ENCODE measurements around the gene CEP95.
A peak's percentile ranks its signal among the peaks of the same experiment; 100 is the strongest.

The CEP95 gene

GRCh38 chr17:64520359-64520758 is 13.6 kb downstream of the CEP95 start:
- no peak for DNase-seq (ENCODE audit: low read depth)

DNA sequence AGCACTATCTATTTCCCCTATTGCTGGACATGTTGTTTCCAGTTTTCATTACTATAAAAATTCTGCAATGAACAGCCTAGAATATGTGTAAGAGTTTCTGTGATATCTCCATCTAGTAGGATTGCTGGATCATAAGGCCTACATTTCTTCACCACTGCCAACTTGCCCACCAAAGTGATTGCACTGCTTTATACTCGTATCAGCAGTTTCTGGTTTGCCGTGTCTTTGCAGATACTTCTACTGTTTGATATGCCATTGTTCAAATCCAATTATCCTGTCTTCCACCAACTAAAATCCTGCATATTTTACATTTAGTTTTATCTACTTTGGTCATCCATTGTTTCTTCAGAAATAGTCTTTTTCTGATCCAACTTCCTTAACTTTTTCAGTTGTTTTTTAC is 21.1 kb downstream of the CEP95 start:
- DNase-seq (ENCODE audit: low read depth), result no peak

- no peak for DNase-seq (ENCODE audit: low read depth)
These were observed 22.4 kb downstream of the CEP95 start for GRCh38 chr17:64529221-64529620.

DNA sequence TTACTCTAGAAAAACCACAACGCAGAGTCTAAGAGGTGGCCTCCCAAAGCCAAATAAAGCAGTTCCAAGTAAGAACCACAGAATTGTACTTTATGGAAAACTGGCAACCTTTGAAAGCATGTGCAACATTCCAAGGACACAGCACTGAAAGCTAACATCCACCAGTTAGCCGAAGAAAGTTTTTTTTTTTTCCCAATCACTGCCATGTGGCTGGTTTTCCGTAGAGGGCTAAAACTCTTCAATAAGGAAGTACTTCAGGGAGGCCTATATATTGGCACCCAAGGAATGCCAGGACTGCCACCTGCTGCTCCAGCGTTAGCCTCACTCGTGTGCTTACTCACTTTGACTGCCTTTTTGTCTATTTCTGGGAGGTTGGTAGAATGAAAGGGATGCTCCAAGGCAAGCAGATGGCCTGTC is 25.2 kb downstream of the CEP95 start:
- peak; percentile 72 for DNase-seq (ENCODE audit: low read depth)

DNA sequence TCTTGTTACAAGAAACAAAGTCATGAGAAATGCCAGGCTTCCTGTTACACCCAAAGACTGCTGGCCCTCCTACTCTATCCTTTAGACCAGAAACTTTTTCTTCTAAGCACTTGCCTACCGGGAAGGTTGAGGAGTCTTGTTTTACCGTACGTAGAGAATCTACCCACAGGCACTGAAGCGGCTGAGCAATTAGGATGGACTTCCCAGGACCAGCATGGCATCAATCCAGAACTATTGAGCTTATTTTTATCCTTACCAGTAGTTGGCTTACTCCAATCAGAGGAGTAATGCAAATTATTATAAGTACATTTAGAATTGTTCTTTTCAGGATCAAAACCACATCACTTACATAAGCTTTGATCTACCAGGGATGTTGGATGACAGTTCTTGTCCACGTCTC is 25.6 kb downstream of the CEP95 start:
- DNase-seq (ENCODE audit: low read depth), result no peak

- DNase-seq (ENCODE audit: low read depth), result no peak
These were observed 27.0 kb downstream of the CEP95 start for GRCh38 chr17:64533784-64534183.

DNA sequence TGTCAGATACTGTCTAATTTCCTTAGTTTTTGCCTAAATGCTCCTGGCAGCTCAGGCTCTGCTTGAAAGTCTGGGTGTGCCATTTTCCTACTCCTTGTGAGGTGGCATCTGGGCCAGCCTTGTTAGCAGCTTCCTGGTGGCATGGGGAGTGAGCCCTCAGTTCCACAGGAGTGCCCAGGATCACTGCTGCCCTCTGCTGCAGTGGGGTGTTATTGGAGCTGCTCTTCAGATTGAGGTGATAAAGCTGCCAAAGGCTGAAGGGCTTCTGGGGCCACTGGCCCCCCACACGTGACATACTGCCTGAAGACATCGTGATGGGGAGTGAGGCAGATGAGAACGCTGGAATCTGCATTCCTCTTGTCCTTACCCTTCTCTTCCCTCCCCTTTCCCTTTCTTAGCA is 27.4 kb downstream of the CEP95 start:
- DNase-seq (ENCODE audit: low read depth), result peak; percentile 31

DNA sequence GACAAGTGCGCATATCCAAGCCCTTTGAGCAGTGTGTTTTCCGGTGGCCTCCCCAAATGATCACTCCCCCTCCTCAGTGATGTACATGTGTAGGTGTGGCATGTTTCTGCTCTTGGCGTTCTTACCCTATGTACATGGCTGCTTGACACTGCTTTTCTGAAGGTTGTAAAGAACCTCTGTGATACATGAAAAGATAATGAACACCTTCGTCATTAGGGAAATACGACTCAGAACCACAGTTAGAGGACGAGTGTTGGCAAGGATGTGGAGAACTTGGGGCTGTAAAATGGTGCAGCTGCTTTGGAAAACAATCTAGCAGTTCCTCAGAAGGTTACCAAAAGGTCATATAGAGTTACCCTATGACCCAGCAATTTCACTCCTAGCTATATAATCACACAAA is 28.6 kb downstream of the CEP95 start:
- DNase-seq (ENCODE audit: low read depth), result no peak

DNA sequence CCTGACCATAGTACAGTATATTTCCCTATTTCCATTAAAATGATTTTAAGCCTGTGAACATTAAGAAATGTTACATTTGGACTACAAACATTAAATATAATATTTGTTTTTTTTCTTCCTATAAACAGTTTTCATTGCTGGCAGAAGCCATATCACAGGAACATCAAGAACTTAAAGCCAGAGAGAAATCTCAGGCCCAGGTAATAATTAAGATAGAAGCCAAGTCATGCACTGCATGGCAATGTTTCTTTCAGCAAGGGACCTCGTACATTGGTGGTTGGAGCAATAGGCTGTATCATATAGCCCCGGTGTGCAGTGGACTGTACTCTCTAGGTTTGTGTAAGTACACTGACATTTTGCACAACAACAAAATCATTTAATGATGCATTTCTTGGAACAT is 30.1 kb downstream of the CEP95 start:
- no peak for DNase-seq (ENCODE audit: low read depth)

- no peak for DNase-seq (ENCODE audit: low read depth)
These were observed 30.7 kb downstream of the CEP95 start for GRCh38 chr17:64537488-64537887.

DNA sequence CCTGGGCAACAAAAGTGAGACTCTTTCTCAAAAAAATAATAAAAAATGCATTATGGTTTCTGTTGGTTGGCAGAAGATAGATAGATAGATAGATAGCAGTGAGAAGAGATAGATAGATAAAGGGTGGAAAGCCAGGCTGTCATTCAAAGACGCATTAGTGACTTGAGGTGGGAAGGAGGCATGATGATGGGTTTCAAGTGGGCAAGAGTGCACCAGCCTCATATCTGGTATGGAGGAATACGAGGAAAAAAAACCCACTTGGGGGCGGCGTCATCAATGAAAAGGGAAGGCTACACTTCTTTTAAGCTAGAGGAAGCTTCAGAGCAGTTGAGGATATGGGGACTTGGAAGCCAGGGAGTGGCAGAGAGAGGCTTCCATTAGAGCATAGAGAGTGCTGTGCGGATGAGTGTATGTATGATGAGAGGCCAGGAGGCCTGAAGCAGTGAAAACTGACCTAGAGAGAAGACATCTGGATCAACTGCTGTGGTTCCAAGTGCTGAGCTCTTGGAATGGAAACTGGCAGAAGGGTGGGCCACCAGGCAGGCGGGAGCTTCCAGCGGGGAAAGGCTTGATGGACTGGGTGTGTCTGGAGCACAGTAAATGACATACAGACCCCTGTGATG is 31.8 kb downstream of the CEP95 start:
- DNase-seq (ENCODE audit: low read depth), result no peak

- DNase-seq (ENCODE audit: low read depth), result no peak
These were observed 33.5 kb downstream of the CEP95 start for GRCh38 chr17:64540118-64540776.

- no peak for DNase-seq (ENCODE audit: low read depth)
These were observed 38.0 kb downstream of the CEP95 start for GRCh38 chr17:64544742-64545141.

GRCh38 chr17:64546716-64547115 is 39.9 kb downstream of the CEP95 start:
- no peak for DNase-seq (ENCODE audit: low read depth)

GRCh38 chr17:64547319-64547718 is 40.5 kb downstream of the CEP95 start:
- no peak for DNase-seq (ENCODE audit: low read depth)

DNA sequence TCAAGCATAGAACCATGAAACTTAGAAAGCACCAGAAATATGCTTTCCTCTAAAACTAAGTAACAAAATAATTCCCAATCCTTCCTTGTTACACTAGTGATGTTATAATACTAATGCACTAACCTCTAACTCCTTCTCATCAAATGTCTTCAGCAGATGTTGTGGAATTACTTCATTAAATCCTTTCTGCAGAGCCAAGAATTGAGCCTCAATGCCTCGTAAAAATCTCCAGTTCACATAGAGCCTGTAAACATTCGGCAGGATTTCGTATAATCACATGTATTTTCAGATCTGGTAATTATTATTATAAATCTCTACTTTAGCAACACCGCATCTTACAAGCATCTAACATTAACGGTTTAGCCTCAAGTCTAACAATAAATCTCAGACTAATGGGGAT is 44.7 kb downstream of the CEP95 start:
- DNase-seq (ENCODE audit: low read depth), result no peak

DNA sequence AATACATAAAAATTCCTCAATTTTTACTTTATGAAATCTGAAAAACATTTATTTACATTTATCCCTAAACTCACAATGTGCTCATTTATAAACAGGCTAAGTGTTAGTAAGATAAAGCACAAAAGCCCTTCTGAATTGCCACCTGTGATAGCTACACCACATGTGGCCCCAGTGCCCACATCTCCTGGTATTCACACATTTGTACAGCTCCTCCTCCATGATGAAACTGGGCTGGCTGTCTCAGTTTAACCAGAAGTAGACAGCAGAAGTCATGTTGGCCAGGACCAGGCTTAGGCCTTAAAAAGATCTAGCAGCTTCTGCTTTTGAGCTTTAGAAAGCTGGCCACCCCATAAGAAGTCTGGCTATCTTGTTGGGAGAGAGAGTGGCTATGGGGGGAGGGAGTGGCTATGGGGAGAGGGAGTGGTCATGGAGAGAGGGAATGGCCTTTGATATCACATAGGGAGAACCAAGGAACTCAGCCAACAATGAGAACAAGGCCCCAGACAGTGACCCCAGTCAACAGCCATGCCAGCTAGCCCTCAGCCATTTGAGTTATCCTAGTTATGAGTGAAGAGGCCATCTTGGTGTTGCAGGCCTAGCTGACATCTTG is 47.4 kb downstream of the CEP95 start:
- DNase-seq (ENCODE audit: low read depth), result no peak

GRCh38 chr17:64555281-64555680 is 48.5 kb downstream of the CEP95 start:
- DNase-seq (ENCODE audit: low read depth), result no peak

DNA sequence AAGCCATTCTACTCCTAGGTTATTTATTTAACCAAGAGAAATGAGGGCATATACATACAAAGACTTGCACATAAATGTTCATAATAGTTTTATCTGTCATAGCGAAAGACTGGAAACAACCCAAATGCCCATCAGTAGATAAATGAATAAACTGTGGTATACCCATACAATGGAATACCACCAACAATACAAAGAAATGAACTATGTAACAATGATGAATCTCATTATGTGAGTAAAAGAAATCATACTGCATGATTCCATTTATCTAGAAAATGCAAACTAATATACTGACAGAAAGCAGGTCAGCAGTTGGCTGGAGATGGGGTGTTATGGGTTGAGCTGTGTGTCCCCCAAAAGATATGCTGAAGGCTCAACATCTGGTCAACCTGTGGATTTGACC is 57.3 kb downstream of the CEP95 start:
- DNase-seq (ENCODE audit: low read depth), result no peak

- DNase-seq (ENCODE audit: low read depth), result no peak
These were observed 58.8 kb downstream of the CEP95 start for GRCh38 chr17:64565563-64565962.

DNA sequence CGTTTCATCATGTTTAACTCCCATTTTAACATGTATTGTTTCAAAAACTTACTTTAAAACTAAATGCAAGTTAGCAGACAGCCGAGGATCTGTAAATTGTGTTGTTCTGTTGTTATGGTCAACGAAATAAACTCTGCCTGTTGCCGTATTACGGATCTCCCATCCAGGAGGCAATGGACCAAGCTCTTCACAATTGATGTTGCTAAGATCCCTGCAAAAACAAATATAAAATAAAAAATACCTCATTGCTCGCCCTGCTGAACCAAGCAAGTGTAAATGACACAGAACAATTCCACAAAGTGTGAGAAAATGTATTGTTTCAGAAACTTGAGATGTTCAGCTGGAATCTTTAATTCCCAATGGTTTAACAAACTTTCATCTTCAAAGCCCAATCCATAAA is 65.0 kb downstream of the CEP95 start:
- DNase-seq (ENCODE audit: low read depth), result no peak

GRCh38 chr17:64572682-64573154 is 65.9 kb downstream of the CEP95 start:
- DNase-seq (ENCODE audit: low read depth), result peak; percentile 93

GRCh38 chr17:64573214-64573613 is 66.4 kb downstream of the CEP95 start:
- DNase-seq (ENCODE audit: low read depth), result peak; percentile 56

GRCh38 chr17:64574646-64575045 is 67.9 kb downstream of the CEP95 start:
- DNase-seq (ENCODE audit: low read depth), result no peak

Data from EH (cell line).